GM21528 (cell line): ENCODE measurements around the gene FGGY.
"Not testable (repeated sequence)": the region's sequence is repeated elsewhere in the genome, so short reads cannot be mapped to it uniquely, and the experiment has no call there.

Source experiments
- ATAC-seq: cut with Tn5 transposase; IDR thresholded peaks from one replicate; pipeline ENCODE4 v1.9.1; 2021; ENCODE audit warnings: mild to moderate bottlenecking, moderate library complexity; ENCODE audit not compliant: unreplicated experiment, low FRiP score

The FGGY gene

DNA sequence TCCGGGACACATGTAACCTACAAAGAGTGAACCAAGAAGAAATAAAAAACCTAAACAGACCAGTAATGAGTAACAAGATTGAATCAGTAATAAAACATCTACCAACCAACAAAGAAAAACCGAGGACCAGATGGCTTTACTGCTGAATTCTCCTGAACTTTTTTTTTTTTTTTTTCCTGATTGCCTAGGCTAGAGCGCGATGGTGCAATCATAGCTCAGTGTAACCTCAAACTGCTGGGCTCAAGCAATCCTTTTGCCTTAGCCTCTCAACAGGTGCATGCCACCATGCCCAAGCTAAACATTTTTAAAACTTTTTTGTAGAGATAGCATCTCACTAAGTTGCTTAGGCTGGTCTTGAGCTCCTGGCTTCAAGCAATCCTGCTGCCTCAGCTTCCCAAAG lies 11.2 kb upstream of the FGGY start:
- no peak for ATAC-seq

DNA sequence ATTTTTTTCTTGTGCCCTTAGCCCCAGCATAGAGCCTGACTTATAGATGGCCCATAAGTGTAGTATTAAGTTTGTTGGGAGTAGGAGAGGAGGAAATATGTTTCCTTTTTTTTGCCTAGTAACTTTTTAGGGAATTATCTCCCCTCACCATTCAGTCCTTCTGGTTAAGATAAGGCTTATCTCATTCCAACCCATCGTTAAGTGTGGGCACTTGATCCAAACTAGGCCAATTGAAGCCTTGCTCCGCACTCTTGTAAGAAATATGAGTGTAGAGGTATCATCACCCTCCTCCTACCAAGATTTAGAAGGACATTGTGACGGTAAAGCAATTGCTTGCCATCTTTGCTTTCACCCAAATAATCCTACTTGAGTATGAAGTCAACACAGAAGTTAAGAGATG lies 8.8 kb upstream of the FGGY start:
- ATAC-seq, result no peak

DNA sequence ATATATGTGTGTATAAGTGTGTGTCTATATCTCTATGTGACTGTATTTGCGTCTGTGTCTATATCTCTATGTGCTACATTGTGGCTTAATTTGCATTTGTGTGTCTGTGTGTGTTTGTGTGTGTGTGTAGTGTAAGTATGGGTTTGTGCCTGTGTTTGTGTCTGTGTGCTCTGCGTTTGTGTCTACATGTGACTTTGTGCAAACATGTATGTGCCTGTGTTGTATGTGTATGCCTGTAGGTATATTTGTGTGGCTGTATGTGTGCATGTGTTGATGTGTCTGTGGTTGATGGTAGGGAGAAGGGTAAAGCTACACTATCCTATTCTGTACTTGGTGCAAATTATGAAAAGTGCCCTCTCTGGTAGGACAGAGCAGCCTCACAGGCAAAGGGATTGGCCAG lies 7.3 kb upstream of the FGGY start:
- ATAC-seq, result no peak

DNA sequence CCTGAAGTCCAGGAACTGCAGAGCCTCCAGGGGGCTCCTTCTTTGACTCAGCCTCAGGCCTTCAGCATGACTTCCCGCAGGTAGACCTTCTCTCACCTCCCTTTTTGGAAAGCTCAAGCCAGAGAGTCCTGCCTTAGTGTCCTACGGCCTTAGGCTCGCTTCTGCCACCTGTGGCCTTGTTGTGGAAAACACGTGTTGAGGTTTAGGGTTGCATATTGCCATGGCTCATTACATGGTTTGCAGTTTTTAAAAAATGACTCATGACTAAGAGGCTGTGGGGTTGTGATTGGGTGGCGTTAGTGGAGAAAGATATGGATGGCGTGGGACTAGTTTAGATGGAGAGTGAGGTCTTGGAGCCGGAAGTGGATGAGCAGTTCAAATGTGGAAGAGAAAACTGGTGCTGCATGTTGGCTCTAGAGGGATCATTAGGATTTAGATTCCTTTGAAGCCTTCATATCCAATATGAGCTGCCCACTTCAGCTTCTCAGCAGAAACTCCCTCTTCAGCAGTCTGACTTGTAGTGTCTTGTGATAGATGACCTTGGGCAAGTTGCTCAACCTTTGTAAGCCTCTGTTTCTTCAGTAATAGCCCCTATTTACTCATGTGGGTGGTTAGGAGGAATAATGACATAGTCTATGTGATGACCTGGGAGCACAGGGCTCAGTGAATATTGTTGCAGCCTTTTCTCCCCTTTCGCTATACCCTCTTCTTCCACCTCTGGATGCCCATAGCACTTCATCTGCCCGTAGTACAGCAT lies 6.5 kb upstream of the FGGY start:
- peak; percentile 76 for ATAC-seq

DNA sequence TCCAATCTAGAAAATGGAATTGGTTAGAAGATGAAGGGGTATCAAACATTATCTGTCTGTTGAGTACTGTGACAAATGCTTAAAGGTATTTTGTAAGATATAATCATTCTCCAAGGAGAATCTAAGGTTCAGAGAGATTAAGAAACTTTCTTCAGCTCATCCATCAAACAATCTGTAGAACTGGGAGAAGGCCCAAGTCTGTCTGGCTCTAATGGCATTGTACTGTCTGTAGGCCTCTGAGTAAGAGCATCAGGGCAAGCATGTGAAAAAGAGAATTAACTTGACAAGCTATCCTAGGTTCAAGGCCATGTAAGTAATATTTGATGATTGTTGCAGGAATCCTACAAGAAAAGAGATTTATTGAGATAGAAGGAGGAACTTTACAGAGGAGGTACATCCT lies 5.3 kb upstream of the FGGY start:
- no peak for ATAC-seq

DNA sequence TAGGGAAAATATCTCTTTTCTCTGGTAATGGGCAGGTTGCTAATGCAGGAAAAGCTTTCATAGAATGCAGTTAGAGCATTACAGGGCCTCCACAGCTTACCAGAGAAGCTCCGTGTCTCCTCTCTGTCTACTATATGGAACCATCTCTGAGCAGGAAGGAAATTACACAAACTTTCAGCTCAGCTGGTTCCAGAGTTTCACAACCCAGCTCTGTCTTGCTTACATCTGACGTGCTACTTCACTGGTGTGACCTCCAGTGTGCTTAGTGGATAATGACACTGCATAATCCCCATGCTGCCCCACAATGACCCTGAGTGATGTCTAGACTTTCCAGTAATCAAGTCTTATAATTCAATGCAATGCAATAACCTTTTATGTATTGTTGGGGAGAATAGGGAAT lies 4.3 kb upstream of the FGGY start:
- ATAC-seq, result no peak

DNA sequence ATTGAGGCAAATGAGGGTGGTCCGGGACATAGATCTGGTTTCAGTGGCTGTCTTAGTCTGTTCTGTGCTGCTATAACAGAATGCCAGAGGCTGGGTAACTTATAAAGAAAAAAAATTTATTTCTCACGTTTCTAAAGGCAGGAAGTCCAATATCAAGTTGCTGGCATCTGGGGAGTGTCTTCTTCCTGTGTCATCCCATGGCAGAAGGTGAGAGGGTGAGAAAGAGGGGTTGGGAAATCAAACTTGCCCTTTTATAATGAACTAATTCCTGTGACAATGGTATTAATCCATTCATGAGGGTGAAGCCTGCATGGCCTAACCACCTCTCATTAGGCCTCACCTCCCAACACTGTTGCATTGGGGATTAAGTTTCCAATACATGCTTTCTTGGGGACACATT lies 3.7 kb upstream of the FGGY start:
- no peak for ATAC-seq

DNA sequence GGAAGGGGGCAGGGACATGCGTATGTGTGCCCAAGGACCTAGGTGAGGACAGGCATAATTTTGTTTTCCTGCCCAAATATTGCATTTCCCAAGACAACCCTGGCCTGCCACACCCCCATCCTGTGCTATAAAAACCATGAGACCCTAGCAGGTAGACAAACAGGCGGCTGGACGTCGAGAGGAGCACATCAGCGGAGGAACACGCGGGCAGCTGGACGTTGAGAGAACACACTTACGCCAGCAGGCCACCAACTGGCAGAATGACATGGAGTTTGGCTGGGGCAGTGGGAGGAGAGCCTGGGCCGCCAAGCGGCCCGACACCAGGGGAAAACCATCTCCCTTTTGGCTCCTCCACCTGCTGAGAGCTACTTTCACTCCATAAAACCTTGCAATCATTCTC lies 3.0 kb upstream of the FGGY start:
- no peak for ATAC-seq

DNA sequence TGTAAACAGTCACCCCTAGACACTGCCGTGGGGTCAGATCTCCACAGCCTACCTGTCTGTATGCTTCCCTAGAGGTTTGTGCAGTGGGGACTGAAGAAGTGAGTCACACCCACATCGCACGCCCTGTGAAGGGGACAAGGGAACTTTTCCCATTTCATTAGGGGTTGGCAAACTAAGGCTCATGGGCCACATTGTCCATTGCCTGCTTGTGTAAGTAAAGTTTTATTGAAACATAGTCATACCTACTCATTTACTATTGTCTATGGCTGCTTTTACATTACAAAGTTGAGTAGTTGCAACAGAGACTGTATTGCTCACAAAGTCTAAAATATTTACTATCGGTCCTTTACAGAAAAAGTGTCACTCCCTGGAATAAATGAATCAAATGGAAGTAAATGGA lies 2.5 kb upstream of the FGGY start:
- ATAC-seq, result no peak

DNA sequence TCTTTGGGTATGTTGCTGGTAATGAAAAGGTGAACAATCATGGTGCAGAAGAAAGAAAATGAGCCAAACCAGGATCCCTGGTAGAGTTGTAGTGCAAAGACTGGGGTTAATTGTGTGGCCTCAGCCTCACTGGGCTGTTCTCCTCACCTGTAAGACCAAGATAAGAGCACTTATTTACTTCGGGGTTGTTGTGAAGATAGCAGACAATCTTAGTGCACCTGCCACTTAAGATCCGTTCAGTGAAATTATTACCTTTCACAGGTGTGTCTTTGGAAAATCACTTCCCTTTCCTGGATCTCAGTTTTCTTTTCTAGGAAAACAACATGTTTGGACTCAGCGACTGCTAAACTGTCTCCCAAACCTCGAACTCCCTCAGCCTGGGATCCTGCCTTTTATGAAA lies 1.3 kb upstream of the FGGY start:
- ATAC-seq, result no peak

DNA sequence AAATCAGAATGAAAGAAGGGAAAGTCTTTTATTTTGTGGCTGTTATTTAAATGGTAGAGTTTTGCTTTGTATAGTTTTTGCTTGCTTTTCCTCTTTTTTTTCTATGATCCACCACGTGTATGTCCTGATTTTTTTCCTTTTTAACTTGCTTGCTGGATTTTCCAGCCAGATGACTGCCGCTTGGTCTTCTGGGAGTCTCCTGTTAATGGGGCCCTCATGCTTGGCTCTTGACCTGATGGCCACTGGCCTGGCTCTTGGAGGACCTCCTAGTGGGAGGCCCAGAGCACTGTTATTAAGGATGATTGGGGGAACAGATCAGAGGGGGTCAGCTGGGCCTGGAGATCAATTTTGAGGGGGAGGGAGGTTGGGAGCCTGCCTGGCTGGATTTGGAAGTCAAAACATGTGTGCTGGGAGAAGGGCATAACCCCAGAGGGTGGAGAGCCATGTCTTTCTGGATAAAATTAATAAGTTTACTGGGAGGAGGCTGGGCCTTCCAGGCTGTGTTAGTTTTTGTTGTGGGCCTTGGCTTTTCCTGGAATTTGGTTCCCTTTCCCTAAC lies 1.2 kb downstream of the FGGY start:
- no peak for ATAC-seq

DNA sequence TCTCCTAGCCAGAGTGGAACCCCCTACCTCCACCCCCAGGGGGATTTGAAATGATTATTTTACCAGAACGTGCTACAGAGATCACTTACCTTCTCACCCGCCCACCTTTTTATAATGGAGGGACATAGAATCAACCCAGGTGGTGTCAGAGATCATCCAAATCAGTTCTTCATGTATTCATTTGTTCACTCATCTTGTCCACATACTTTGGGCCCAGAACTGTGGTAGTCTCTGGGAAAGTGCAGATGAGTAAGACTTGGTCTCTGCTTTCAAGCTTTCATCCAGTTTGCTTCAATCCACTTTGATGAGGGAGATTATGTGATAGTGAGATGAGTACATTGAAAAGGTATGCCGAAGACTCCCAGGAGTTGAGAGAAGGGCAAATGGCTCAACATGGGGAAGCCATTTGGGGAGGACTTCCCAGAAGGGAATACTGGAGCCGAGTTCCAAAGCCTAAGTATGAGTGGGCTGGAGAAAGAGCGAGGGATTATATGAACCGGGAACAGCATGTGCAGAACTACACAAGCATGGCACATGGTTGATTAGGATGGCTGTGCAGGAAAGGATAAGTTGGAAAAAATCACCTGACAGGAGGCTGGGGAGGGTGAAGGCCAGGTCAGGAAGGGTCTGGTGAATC lies 1.9 kb downstream of the FGGY start:
- ATAC-seq, result no peak

DNA sequence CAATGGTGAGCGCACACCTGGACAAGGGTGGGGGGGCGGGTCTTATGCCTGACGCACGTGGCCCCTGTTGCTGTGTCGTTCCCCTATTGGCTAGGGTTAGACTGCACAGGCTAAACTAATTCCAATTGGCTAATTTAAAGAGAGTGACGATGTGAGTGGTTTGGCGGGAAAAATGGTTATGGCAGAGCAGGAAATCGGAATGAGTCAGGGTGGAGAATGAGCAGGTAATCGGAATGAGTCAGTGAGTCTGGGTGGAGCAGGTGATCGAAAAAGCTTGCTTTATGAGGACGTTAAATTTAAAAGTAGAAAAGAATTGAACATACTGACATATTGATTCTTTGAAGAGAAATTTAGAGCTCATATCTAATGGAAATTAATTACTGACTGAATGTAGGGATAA lies 2.8 kb downstream of the FGGY start:
- not testable (repeated sequence) for ATAC-seq

DNA sequence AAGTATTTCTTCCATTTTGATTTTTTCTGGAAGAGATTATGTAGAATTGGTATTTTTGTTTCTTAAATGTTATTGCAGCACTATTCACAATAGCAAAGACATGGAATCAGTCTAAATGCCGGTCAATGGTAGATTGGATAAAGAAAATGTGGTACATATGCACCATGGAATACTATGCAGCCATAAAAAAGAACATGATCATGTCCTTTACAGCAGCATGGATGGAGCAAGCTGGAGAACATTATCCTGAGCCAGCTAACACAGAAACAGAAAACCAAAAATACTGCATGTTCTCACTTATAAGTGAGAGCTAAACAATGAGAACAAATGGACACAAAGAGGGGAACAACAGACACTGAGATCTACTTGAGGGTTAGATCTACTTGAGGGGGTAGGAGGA lies 5.4 kb downstream of the FGGY start:
- no peak for ATAC-seq

DNA sequence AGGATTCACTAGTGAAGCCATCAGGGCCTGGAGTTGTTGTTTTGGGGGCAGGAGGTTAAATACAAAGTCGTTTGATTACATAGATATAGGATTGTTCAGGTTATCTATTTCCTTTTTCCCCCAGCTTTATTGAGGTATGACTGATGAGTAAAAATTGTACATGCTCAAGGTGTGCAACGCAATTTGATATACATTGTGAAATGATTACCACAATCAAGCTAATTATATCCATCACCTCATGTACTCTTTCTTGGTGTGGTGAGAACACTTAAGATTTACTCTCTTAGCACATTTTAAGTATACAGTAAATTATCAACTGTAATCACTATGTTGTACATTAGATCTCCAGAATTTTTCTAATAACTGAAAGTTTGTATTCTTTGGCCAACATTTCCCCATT lies 6.0 kb downstream of the FGGY start:
- ATAC-seq, result no peak

DNA sequence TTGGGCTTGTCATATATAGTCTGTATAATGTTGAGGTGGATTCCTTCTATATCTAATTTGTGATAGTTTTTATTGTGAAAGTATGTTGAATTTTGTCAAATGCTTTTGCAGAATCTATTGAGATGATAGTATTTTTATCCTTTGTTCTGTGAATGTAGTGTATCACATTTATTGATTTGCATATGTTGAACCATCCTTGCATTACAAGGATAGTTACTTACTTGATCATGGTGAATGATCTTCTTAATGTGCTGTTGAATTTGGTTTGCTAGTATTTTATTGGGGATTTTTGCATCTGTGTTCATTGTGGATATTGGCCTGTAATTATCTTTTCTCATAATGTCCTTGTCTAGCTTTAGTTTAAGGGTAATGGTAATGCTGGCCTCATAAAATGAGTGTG lies 8.3 kb downstream of the FGGY start:
- no peak for ATAC-seq

DNA sequence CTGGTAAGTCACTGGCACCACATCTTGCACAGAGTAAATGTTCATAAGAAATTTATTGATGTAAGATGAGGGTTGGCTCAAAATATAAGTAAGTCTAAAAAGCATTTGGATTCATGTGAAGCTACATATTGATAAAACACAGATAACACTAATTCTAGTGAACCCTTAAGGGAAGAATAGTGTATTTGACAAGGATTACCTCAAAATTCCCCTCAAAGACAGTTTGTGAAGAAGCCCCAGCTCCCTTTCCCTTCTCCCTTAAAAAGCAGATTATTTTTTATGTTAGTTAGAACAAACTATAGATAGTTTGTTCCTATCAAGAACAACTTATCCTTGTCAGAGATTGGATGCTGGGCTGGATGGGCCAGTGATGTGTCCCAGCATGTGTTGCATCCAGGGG lies 10.7 kb downstream of the FGGY start:
- no peak for ATAC-seq

DNA sequence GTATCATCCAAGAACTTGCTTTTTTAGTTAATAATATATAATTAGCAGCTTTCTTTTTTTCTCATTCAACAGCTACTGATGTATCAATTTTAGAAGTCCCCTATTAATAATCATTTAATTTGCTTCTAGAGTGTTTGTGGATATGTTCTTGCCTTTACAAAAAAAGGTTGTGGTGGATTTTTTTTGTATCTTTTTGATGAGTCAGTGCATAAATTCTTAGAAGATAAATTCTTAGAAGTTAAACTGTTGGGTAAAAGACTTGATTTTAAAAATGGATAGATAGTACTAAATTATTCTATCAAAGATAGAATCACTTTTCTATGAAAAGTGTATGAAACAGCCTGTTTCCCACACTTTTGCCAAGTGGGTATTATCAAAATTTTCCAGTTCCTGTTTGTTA lies 11.9 kb downstream of the FGGY start:
- ATAC-seq, result no peak

DNA sequence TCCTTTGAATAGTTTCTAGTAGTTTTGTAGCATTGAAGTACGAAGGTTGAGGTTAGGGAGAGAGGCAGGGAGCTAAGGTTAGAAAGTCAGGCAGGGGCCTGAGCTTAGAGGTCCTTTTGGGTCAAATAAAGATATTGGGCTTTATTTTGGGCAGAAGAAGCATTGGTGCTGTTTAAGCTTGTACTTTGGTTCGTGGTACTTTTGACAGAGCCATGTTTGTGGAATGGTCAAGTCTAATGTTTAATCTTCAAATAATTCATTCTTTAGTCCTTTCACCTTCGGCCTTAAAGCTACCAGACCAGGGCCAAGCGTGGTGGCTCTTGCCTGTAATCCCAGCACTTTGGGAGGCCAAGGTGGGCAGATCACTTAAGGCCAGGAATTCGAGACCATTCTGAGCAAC lies 12.5 kb downstream of the FGGY start:
- no peak for ATAC-seq

DNA sequence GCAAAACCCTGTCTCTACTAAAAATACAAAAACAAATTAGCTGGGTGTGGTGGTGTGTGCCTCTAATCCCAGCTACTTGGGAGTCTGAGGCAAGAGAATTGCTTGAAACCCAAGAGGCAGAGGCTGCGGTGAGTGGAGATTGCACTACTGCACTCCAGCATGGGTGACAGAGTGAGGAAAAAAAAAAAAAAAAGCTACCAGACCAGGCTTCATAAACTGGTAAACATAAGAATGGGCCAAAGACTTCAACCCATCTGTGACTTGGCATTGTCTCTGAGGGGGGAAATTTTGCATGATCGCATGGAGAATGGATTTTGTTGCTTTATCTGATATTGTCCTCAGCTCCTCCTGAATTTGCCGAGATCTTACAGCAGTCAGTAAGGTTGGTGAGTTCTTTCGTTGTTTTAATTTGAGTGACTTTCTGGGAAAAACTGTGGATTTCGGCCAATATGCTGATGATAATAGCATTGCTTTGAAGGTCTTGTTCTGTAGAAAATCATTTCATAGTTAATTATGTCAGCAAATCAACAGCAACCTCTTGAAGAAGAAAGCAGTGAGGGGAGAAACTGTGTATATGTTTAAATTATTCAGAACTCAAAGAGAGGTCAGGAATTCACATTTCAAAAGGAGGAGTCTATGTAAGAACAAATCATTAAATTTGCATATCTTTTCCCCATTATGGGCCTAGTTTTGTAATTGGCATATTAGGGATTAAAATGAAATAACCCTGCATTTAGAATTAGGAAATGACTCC lies 13.1 kb downstream of the FGGY start:
- ATAC-seq, result no peak

DNA sequence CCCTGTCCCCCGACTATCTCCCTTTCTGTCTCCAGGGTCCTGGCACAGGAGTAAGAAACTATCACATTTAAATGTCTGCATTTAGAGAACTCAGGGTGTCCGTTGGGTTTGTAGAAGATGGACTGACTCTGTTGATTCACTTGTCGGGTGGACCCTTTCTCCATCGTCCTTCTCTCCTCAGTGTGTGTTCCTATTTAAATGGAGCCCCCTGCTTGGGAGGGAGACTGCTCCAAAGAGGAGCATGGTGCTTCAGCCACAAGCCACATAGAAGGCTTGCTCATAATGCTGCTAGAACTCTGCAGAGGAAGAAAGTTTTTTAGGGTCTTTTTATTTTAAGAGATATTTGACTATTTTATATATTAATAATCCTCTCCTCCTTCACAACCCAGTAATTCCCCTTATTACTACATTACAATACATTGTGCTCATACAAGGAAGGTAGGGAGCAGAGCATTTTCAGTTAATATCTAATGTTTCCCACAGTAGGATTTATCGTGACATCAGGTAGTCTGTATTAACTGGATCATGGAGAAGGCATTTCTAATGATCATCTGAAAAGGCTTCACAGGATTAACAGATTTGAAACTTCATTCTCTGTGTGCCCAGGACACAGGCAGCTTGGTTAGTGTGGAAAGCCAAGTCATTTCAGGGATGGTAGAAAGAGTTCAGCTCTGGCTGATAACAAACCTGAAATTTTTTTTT lies 13.8 kb downstream of the FGGY start:
- ATAC-seq, result no peak
